PFSK-1 (cell line): Measurements from ENCODE around the gene LRCH4.

Experiments used
- FOXP2 ChIP-seq: optimal IDR thresholded peaks from 2 replicates; pipeline ENCODE3; 2011; ENCODE audit warnings: borderline replicate concordance, control low read depth, inconsistent platforms; ENCODE audit not compliant: insufficient read depth; ENCODE audit errors: extremely low read length, extremely low read depth
- POLR2AphosphoS5 ChIP-seq: IDR thresholded peaks from 2 replicates; pipeline ENCODE4 v1.6.1; 2012; ENCODE audit warnings: low read depth, mild to moderate bottlenecking, control low read depth, low read length, moderate library complexity
- SIN3A ChIP-seq: IDR thresholded peaks from 2 replicates; pipeline ENCODE4 v1.6.1; 2012; ENCODE audit warnings: mild to moderate bottlenecking, low read length, moderate library complexity, borderline replicate concordance; ENCODE audit not compliant: insufficient read depth
- TAF1 ChIP-seq: IDR thresholded peaks from 2 replicates; pipeline ENCODE4 v1.6.1; 2012; ENCODE audit warnings: low read length, control low read depth, borderline replicate concordance; ENCODE audit not compliant: insufficient read depth
- TF ChIP-seq, protein P1 (sequence below), 2 experiments: IDR thresholded peaks; 2 replicates each; pipeline versions ENCODE4 v1.6.1 to v1.8.0; 2011 to 2012; ENCODE audit warnings: low read depth in 2 of 2, low read length in 2 of 2, control low read depth in 1 of 2, inconsistent platforms in 1 of 2, mild to moderate bottlenecking in 1 of 2, moderate library complexity in 1 of 2; ENCODE audit not compliant: insufficient read depth in 1 of 2

Gene LRCH4

DNA sequence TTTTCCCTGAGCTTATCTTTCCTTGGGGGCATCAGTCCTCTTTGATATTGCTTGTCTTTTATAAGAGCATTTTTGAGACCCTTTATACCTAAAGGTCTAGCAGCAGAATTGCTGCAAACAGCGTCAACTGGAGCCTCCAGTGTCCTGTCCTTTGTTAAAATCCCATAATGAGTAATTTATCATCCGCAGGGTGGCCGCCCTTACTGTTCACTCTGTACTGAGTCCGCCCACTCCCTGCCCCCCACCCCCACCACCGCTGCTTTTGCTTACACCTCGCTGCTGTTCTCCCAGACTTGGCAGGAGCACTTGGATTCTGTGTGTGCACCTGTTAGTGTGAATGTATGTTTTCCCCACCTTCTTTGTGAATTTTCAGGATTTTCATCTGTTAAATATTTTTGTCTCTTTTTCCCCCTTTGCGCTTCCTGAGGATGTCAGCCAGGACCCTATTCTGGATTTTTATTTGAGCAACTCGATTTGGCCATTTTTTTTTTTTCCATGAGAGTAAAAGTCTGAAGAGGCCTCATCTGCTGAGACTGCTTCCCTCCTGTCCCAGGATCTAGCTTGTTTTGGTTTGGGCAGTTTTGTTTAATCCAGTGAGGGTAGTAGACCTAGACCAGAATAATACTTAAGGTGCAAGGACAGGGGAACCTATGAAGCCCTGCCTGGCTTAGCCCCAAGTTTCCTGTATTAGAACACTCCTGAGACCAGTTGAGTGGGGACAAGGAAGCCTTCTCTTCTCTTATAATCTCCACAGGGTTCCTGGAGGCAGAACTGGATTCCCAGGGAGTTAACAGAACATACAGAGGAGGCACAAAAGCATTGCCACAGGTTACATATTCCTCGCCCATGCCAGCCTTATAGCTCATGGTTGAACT, 38.8 kb downstream of the LRCH4 start:
- no peak for TF ChIP-seq POLR2AphosphoS5
- no peak for TF ChIP-seq TAF1
- TF ChIP-seq FOXP2 = no peak
- TF ChIP-seq SIN3A = no peak
- TF ChIP-seq, protein P1, sequence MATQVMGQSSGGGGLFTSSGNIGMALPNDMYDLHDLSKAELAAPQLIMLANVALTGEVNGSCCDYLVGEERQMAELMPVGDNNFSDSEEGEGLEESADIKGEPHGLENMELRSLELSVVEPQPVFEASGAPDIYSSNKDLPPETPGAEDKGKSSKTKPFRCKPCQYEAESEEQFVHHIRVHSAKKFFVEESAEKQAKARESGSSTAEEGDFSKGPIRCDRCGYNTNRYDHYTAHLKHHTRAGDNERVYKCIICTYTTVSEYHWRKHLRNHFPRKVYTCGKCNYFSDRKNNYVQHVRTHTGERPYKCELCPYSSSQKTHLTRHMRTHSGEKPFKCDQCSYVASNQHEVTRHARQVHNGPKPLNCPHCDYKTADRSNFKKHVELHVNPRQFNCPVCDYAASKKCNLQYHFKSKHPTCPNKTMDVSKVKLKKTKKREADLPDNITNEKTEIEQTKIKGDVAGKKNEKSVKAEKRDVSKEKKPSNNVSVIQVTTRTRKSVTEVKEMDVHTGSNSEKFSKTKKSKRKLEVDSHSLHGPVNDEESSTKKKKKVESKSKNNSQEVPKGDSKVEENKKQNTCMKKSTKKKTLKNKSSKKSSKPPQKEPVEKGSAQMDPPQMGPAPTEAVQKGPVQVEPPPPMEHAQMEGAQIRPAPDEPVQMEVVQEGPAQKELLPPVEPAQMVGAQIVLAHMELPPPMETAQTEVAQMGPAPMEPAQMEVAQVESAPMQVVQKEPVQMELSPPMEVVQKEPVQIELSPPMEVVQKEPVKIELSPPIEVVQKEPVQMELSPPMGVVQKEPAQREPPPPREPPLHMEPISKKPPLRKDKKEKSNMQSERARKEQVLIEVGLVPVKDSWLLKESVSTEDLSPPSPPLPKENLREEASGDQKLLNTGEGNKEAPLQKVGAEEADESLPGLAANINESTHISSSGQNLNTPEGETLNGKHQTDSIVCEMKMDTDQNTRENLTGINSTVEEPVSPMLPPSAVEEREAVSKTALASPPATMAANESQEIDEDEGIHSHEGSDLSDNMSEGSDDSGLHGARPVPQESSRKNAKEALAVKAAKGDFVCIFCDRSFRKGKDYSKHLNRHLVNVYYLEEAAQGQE (IDR thresholded peaks at IDR 0.05; ENCODE audit: insufficient read depth in 1 of 2, low read depth in 2 of 2, low read length in 2 of 2) = no peak

DNA sequence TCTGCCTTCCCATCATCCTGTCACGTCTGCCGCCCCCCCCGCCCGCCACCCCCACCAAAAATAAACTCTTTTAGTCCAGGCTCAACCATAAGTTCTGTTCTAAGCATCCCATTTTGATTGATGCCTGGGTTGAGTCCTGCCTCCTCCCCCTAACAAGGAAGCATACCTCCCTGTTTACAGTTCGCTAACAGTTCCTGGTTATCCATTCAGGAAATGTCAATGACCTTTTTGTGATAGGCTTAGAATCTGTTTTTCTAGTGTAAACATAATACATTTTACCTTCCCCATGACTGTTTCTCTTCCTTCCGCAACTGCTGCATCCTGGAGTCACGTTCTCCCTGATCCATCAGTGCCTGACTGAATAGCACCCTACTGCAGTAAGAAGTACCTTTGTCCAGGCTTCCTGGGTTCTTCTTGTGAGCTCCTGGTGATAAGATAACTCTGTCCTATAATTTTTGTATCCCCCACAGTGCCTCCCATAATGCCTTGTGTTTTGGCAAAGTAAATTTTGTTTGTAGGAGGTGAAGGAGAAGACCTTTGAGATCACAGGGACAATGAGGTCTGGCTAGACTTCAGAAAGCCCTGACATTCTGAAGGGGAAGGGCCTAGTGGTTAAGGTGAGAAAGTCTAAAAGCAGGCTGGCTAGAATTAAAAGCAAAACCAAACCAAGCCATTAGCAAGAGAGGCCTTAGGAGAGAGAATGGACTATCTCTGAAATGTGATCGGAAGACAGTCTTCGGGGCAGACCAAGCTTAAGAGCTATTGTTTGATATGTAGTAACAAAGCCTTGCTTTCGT, 39.6 kb downstream of the LRCH4 start:
- TF ChIP-seq FOXP2 (peak; percentile 47), POLR2AphosphoS5 (no peak), SIN3A (peak; percentile 38; the same call in 1 of the 2 replicates), TAF1 (no peak)
- TF ChIP-seq, protein P1 (IDR thresholded peaks at IDR 0.05; ENCODE audit: insufficient read depth in 1 of 2, low read depth in 2 of 2, low read length in 2 of 2) = no peak

DNA sequence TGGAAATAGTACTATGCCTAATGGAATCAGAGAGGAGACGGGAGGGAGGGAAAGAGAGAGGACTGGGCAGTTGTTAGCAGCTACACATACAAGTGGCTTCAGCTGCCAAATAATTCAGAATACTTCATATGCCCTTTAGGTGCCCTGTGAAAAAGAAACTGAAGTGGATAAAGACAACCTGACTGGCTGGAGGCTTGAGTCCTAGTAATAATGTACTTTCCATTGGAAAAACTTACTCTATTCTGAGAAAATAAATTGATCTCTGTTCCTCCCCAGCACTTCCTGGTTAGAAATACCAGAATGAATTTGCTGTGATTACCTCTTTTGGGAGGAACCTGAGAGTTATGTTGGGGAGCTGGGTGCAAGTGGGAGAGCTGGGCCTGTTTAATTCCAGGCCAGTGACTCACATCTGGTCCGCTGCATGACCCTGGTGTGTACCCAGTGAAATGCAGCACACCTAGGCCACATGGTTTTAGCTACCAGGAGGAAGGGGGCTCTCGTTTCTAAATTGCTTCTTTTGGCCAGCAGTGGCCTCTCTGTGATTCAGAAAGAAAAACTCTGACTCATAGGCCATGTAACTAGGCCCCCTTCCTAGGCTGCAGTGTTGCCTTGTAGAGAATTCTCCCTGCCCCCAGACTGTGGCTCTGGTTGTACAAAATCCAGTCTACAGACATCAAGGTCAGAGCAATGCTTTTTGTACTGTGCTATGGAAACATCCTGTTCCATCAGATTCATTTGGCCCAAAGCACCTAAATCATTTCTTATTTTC, 40.4 kb downstream of the LRCH4 start:
- no peak for TF ChIP-seq TAF1
- no peak for TF ChIP-seq FOXP2
- TF ChIP-seq, protein P1 (IDR thresholded peaks at IDR 0.05; ENCODE audit: insufficient read depth in 1 of 2, low read depth in 2 of 2, low read length in 2 of 2) = 0 out of 4 replicates have a peak, but pooled peaks of 1 of the 2 experiments have one; percentile 24
- no peak for TF ChIP-seq POLR2AphosphoS5
- TF ChIP-seq SIN3A = 0 out of 2 replicates have a peak, but pooled peaks have one; percentile 34

DNA sequence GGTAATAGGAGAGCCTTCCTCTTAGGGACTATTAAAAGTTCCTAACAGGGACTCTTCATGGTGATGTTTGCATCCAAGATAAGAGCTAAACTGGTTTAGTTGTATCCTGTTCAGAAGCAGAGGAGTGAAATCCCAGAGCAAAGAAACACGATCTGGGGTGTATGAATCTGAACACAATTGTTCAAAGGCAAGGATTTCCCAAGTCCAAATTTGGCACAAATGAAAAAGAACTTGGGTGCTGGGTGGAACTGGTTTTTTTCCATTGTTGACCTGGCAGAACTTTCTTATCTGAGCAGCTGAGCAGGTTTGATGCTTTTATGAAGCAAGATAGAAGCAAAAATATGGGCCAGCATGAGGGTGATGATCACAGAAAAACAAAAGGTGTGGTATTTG, 41.0 kb downstream of the LRCH4 start:
- TF ChIP-seq, protein P1 (IDR thresholded peaks at IDR 0.05; ENCODE audit: insufficient read depth in 1 of 2, low read depth in 2 of 2, low read length in 2 of 2) = no peak
- TF ChIP-seq POLR2AphosphoS5 (no peak), SIN3A (no peak), FOXP2 (no peak), TAF1 (no peak)
